GM19468 (cell line): ENCODE data around the gene RPS28.
"Not testable (repeated sequence)": the region's sequence is repeated elsewhere in the genome, so short reads cannot be mapped to it uniquely, and the experiment has no call there.

Source experiments
- ATAC-seq: cut with Tn5 transposase; IDR thresholded peaks from one replicate; pipeline ENCODE4 v1.9.1; 2021; ENCODE audit warnings: mild to moderate bottlenecking, moderate library complexity, moderate number of reproducible peaks; ENCODE audit not compliant: unreplicated experiment; ENCODE audit errors: extremely low read depth

RPS28 gene

GRCh38 chr19:8340341-8341096 is 19.2 kb downstream of the RPS28 start:
- no peak for ATAC-seq

GRCh38 chr19:8341504-8341903 is 20.2 kb downstream of the RPS28 start:
- not testable (repeated sequence) for ATAC-seq

- no peak for ATAC-seq
Observed at GRCh38 chr19:8342316-8342683, 21.0 kb downstream of the RPS28 start.

GRCh38 chr19:8342684-8343482 is 21.6 kb downstream of the RPS28 start, which contains the start of gene KANK3:
Gene KANK3, minus strand, starts transcription at chr19:8343262. Its CDS starts 5,434 bp downstream, at chr19:8337828.
- no peak for ATAC-seq

- no peak for ATAC-seq
Observed at GRCh38 chr19:8343483-8343844, 22.2 kb downstream of the RPS28 start.

DNA sequence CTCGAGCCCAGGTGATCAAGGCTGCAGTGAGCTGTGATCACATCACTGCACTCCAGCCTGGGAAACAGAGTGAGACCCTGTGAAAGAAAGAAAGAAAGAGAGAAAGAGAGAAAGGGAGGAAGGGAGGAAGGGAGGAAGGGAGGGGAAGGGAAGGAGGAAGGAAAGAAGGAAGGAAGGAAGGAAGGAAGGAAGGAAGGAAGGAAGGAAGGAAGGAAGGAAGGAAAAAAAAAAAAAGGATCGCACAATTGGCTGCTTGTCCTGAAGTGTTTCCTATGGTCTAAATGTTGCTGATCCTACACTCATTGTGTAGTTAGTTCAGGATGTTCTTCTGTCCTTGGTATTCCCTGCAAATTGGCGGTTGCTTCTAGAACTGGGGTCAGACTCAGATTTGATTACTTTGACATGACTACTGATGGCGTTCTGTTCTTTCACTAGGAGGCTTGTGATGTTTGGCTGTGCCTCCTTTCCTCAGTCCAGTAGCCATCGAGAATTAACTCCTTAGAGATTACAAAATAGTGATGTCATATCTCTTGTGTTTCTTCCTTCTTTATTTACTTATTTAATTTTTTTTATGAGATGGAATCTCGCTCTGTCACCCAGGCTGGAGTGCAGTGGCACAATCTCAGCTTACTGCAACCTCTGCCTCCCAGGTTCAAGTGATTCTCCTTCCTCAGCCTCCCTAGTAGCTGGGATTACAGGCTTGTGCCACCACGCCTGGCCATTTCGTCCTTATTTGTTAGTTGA is 28.5 kb downstream of the RPS28 start:
- ATAC-seq: not testable (repeated sequence)

DNA sequence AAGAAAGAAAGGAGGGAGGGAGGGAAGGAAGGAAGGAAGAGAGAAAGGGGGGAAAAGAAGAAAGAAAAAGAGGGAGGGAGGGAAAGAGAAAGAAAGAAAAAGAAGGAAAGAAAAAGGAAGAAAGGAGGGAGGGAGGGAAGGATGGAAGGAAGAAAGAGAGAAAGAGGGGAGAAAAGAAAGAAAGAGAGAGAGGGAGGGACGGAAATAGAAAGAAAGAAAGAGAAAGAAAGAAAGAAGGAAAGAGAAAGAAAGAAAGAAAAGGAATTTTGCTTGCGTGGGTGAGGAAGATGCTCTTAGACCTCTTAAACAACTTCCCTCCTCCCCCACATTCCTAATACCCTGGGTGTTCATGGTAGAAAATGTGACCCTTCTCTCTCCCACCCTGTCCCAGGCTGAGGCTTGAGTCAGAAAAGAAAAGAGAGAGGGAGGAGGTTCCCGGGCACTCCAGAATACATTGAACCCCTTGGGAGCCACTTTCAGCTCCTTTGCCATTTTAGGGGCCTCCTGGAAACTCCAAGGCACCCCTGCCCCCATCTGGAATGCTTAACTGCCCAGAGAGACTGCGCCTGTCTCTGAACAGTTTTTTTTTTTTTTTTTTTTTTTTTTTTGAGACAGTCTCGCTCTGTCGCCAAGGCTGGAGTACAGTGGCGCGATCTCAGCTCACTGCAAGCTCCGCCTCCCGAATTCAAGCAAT is 31.0 kb downstream of the RPS28 start:
- no peak for ATAC-seq

- not testable (repeated sequence) for ATAC-seq
Observed at GRCh38 chr19:8352845-8353244, 31.5 kb downstream of the RPS28 start.

DNA sequence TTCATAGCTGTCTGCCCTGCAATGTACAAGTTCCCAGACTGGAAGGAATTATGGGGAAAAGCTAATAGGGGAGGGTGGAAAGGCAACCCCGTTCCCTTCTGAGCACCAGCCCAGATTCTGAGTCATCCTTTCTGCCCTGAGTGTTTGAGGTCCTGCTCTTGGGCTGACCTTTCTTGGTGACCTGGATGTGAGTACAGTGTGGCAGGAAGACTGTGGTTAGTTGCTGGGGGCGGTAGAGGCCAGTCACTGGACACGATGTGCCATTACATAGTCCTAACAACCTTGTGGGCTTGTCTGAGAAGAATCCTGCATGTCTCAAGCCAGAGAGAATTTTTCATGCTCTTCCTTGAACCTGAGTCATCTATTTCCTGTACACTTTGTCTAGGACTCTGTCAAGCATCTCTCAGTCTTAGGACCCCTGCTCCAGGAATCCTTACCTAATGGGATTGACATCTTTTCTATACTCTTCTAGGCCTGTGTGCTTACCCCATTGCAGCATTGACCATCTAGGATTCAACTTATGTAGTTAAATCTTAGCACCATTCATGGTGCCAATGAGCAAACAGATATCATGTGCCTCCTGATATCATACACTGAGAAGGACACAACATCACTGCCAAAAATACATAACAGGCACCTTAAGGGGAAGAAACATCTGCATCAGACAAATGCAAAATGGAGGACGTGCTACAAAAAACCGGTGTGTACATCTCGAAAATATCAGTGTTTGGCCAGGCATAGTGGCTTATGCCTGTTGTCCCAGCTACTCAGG is 34.5 kb downstream of the RPS28 start:
- no peak for ATAC-seq

DNA sequence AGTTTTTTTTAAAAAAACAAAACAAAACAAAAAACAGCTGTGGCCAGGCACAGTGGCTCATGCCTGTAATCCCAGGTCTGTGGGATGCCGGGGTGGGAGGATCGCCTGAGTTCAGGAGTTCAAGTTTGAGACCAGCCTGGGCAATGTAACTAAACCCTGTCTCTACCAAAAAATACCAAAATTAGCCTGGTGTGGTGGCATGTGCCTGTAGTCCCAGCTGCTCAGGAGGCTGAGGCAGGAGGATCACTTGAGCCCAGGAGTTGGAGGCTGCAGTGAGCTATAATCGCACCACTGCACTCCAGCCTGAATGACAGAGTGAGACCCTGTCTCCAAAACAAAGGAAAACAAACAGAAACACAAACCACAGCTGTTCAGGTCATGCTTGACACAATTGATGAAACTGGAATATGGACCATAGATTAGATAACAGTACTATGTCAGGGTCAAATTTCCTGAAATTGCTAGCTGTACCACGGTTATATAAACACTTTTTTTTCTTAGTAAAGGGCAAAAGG is 35.8 kb downstream of the RPS28 start:
- ATAC-seq: no peak

DNA sequence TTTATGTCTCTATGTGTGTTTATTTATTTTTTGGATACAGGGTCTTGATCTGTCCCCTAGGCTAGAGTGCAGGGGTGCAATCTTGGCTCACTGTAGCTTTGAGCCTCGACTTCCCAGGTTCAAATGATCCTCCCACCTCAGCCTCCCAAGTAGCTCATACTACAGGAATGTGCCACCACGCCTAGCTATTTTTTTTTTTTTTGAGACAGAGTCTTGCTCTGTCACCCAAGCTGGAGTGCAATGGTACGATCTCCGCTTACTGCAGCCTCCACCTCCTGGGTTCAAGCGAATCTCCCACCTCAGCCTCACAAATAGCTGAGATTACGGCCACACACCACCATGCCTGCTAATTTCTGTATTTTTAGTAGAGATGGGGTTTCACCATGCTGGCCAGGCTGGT is 37.7 kb downstream of the RPS28 start:
- ATAC-seq: no peak

GRCh38 chr19:8360196-8360595 is 38.9 kb downstream of the RPS28 start:
- ATAC-seq: no peak

- no peak for ATAC-seq
Observed at GRCh38 chr19:8361921-8362793, 40.9 kb downstream of the RPS28 start.

- ATAC-seq: no peak
Observed at GRCh38 chr19:8363803-8364771, 42.8 kb downstream of the RPS28 start, which contains the start of gene ANGPTL4. Gene ANGPTL4, plus strand, starts transcription at chr19:8364155. Its CDS starts 167 bp downstream, at chr19:8364322.

GRCh38 chr19:8366121-8366581 is 44.9 kb downstream of the RPS28 start:
- no peak for ATAC-seq

DNA sequence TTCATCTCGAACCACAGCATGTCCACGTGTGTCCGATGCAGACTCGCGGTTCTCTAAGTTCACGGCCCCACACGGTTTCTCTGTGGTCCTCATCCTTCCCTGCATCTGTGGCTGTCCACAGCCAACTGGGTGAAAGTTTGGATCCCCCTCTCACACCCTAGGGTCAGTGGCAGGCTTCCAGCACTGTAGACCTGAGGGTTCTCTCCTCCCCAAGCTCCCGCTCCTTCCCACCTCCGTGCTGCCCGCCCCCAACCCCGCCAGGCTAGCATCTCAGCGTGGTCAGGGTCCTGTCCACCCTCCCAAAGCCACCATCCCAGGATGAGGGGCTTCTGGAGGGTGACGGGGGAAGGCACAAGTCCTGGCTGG is 45.6 kb downstream of the RPS28 start:
- no peak for ATAC-seq

DNA sequence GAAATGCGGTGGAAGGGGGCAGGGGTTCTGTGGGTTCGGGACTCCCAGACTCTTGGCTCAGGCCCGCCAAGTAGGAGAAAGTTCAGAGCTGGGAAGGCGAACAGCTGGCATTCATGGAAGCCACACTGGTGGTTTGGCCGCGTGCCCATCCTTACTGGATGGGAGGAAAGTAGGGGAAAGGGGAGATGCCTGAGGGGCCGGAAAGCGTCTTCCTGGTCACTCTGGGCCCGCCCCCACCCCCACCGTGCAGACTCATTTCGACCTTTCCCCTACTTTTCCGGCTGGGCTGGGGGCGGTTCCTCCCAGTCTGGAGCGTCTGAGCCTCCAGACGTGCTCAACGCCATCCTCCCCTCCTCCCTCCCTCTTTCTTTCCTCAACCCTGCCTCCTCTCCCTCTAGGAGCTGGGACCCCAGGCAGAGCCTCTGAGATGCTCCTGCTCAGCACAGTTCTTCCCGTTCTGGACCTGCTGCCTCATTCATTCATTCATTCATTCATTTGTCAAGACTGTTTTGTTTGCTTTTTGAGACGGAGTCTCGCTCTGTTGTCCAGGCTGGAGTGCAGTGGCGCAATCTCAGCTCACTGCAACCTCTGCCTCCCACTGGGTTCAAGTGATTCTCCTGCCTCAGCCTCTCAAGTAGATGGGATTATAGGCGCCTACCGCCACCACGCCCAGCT is 46.2 kb downstream of the RPS28 start:
- ATAC-seq: no peak
